C4-2B (cell line): ENCODE data around the gene RFNG.

ENCODE experiments used
- H3K27ac ChIP-seq: fragments of 450-650 bp; 2 replicates; pipeline ENCODE4 v1.5.1; 2017
- CTCF ChIP-seq: fragments of 450-650 bp; conservative IDR thresholded peaks from 2 replicates; pipeline ENCODE4 v1.5.1; 2017; ENCODE audit warnings: mild to moderate bottlenecking
- ZFX ChIP-seq: fragments of 450-650 bp; IDR thresholded peaks from 2 replicates; pipeline ENCODE4 v1.6.1; 2017

The RFNG gene

GRCh38 chr17:82037092-82037888 is 14.3 kb downstream of the RFNG start, which contains the start of gene DCXR:
TSS of gene DCXR (minus strand) at chr17:82037697. CDS start at chr17:82037682, 15 bp downstream.
- peak within 1 kb of the TSS; percentile 86 for H3K27ac ChIP-seq
- TF ChIP-seq CTCF (peak; percentile 96), ZFX (peak; percentile 84; the same call in 1 of the 2 replicates)

- no peak for TF ChIP-seq CTCF
- no peak for TF ChIP-seq ZFX
- H3K27ac ChIP-seq = peak overlapping the region; percentile 86
Measured at GRCh38 chr17:82036634-82037091, 14.9 kb downstream of the RFNG start.

GRCh38 chr17:82035956-82036633 is 15.5 kb downstream of the RFNG start:
- TF ChIP-seq CTCF = no peak
- no peak for TF ChIP-seq ZFX
- peak overlapping the region; percentile 86 for H3K27ac ChIP-seq

- TF ChIP-seq ZFX = no peak
- H3K27ac ChIP-seq = no peak overlapping the region; the same call in 1 of the 2 replicates
Measured at GRCh38 chr17:82035488-82035887, 16.1 kb downstream of the RFNG start.

- H3K27ac ChIP-seq = no peak overlapping the region
- TF ChIP-seq CTCF = no peak
- no peak for TF ChIP-seq ZFX
Measured at GRCh38 chr17:82034371-82035011, 17.1 kb downstream of the RFNG start.

- TF ChIP-seq CTCF = no peak
- no peak for TF ChIP-seq ZFX
- H3K27ac ChIP-seq = no peak overlapping the region; the same call in 1 of the 2 replicates
Measured at GRCh38 chr17:82033359-82034085, 18.1 kb downstream of the RFNG start.

GRCh38 chr17:82031885-82032627 is 19.6 kb downstream of the RFNG start:
- H3K27ac ChIP-seq = peak overlapping the region; percentile 97

More at GRCh38 chr17:82031885-82032627, 19.6 kb downstream of the RFNG start:
- TF ChIP-seq CTCF (no peak), ZFX (no peak)
